ENCODE results near the gene C1orf53. TPM values are rescaled to one million over a fixed set of nuclear protein-coding genes. Genes with fewer than 3 reads are reported as not detected.

Gene C1orf53
- total RNA-seq, 1 experiment from 2014 or later, result 7.2 TPM

Other genes with a start within 250 kb of the C1orf53 start
- gene DENND1B, start 127.2 kb upstream of the C1orf53 start, total RNA-seq (2021; ENCODE audit: unreplicated experiment), result 7.7 TPM
- not detected for gene LHX9, start 14.7 kb downstream of the C1orf53 start, total RNA-seq (2021; ENCODE audit: unreplicated experiment)